Hepatocyte (in vitro differentiated cells): Measurements from ENCODE around the gene ABCD2.

Experiments
- EZH2phosphoT487 ChIP-seq: fragments of 200-600 bp; sonication (generic); IDR thresholded peaks from one replicate; pipeline ENCODE4 v1.6.1; 2018; ENCODE audit warnings: antibody characterized with exemption, mild to moderate bottlenecking, low read depth, moderate library complexity; ENCODE audit not compliant: unreplicated experiment, severe bottlenecking
- TF ChIP-seq, protein P1 (sequence below): fragments of 200-600 bp; sonication (generic); IDR thresholded peaks from 2 replicates; pipeline ENCODE4 v1.5.1; 2016; ENCODE audit warnings: antibody characterized with exemption, mild to moderate bottlenecking; ENCODE audit not compliant: poor library complexity

DNA sequence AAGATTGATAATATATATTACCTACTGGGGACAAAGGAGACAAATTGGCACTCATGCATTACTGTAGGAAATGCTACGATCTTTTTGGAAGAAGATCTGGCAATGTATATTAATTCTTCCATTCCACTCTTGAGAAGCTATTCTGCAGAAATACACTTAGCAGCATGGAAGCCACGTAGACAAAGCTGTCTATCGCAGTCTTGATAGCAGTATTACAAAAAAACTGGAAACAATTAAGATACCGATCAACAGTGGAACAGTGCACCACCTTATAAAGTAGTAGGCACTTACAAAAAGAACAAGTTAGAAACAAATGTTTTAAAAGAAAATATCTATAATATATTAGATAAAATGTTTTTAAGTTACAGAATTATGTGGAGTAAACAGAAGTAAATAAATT is 87.2 kb downstream of the ABCD2 start:
- TF ChIP-seq, protein P1, sequence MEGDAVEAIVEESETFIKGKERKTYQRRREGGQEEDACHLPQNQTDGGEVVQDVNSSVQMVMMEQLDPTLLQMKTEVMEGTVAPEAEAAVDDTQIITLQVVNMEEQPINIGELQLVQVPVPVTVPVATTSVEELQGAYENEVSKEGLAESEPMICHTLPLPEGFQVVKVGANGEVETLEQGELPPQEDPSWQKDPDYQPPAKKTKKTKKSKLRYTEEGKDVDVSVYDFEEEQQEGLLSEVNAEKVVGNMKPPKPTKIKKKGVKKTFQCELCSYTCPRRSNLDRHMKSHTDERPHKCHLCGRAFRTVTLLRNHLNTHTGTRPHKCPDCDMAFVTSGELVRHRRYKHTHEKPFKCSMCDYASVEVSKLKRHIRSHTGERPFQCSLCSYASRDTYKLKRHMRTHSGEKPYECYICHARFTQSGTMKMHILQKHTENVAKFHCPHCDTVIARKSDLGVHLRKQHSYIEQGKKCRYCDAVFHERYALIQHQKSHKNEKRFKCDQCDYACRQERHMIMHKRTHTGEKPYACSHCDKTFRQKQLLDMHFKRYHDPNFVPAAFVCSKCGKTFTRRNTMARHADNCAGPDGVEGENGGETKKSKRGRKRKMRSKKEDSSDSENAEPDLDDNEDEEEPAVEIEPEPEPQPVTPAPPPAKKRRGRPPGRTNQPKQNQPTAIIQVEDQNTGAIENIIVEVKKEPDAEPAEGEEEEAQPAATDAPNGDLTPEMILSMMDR: no peak
- no peak for TF ChIP-seq EZH2phosphoT487
